MCF 10A (cell line): ENCODE measurements around the gene PKP2. TPM values are rescaled to one million over a fixed set of nuclear protein-coding genes. Genes with fewer than 3 reads are reported as not detected.

Experiments used
- BruUV-seq: library from RNA; stranded (reverse); fragments of 400-500 nt; replicated peaks from 2 replicates; lab custom pipeline; 2021; lab: Mats Ljungman, UMichigan
- CTCF ChIA-PET: fragments of 300-600 bp; sonication (Branson Sonifier 250); formaldehyde crosslinking; extraction: SDS; loops from one replicate; lab custom pipeline; 2021; ENCODE audit warnings: antibody characterized with exemption, inconsistent platforms; lab: Yijun Ruan, JAX
- POLR2A ChIA-PET: fragments of 300-600, 350-650 bp; sonication (Branson Sonifier 250); formaldehyde crosslinking; extraction: SDS; loops from one replicate; lab custom pipeline; 2020; ENCODE audit warnings: antibody characterized with exemption, inconsistent platforms; lab: Yijun Ruan, JAX
- DNase-seq: peaks from one replicate; pipeline ENCODE4 v3.0.0-alpha.2; 2018; ENCODE audit not compliant: unreplicated experiment
- H3K27ac Mint-ChIP-seq: one replicate; pipeline ENCODE4 v1.8.0; 2022; ENCODE audit warnings: mild to moderate bottlenecking, low read depth, mixed read lengths; ENCODE audit not compliant: unreplicated experiment
- H3K27me3 Mint-ChIP-seq: one replicate; pipeline ENCODE4 v1.8.0; 2022; ENCODE audit warnings: mixed read lengths; ENCODE audit not compliant: insufficient read depth, unreplicated experiment
- H3K36me3 Mint-ChIP-seq: one replicate; pipeline ENCODE4 v1.8.0; 2022; ENCODE audit warnings: mild to moderate bottlenecking, moderate library complexity, mixed read lengths; ENCODE audit not compliant: insufficient read depth, unreplicated experiment
- H3K4me1 Mint-ChIP-seq: one replicate; pipeline ENCODE4 v1.8.0; 2022; ENCODE audit warnings: mixed read lengths; ENCODE audit not compliant: insufficient read depth, unreplicated experiment
- H3K4me3 Mint-ChIP-seq: one replicate; pipeline ENCODE4 v1.8.0; 2022; ENCODE audit warnings: mild to moderate bottlenecking, moderate library complexity, mixed read lengths; ENCODE audit not compliant: unreplicated experiment
- H3K9me3 Mint-ChIP-seq: one replicate; pipeline ENCODE4 v1.8.0; 2022; ENCODE audit warnings: mixed read lengths; ENCODE audit not compliant: unreplicated experiment
- intact Hi-C: fragments of 100-400 bp; cut with micrococcal nuclease; formaldehyde crosslinking; loops from 2 replicates; pipeline ENCODE4 v1.14.1; 2022
- total RNA-seq: library from RNA; stranded (reverse); gene quantifications from 2 replicates; pipeline ENCODE4 v1.2.3, GENCODE V29; 2022
- TF ChIP-seq, protein P1 (sequence below): fragments of 200-600 bp; IDR thresholded peaks from one replicate; pipeline ENCODE4 v1.8.0; 2022; ENCODE audit warnings: antibody characterized with exemption, mild to moderate bottlenecking; ENCODE audit not compliant: unreplicated experiment

The PKP2 gene
- total RNA-seq, 1 experiment from 2014 or later = 88.0 TPM

DNA sequence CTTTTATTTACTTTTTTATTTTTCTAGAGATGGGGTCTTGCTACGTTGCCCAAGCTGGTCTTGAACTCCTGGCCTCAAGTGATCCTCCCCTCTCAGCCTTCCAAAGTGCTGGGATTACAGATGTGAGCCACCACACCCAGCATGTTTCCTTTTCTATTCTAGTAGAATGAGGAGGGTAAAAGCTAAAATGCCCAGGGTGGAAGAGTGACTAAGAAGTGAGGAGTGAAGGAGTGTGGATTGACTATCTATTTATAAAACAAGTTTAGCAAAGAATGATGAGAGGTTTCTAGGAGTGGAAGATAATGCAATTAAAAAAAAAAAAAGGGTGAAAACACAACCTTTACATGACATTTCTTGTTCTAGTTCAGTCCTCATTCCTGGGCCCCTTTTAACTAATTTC, 29.8 kb upstream of the PKP2 start:
- TF ChIP-seq, protein P1, sequence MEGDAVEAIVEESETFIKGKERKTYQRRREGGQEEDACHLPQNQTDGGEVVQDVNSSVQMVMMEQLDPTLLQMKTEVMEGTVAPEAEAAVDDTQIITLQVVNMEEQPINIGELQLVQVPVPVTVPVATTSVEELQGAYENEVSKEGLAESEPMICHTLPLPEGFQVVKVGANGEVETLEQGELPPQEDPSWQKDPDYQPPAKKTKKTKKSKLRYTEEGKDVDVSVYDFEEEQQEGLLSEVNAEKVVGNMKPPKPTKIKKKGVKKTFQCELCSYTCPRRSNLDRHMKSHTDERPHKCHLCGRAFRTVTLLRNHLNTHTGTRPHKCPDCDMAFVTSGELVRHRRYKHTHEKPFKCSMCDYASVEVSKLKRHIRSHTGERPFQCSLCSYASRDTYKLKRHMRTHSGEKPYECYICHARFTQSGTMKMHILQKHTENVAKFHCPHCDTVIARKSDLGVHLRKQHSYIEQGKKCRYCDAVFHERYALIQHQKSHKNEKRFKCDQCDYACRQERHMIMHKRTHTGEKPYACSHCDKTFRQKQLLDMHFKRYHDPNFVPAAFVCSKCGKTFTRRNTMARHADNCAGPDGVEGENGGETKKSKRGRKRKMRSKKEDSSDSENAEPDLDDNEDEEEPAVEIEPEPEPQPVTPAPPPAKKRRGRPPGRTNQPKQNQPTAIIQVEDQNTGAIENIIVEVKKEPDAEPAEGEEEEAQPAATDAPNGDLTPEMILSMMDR = no peak
- Mint-ChIP-seq H3K4me3 (no peak overlapping the region), H3K27ac (no peak overlapping the region), H3K36me3 (no peaks in the 10 kb centered on the region), H3K4me1 (peaks cover 17% of the 10 kb centered on the region), H3K27me3 (no peaks in the 10 kb centered on the region), H3K9me3 (no peaks in the 10 kb centered on the region)
- no TSS peak for BruUV-seq
- intact Hi-C loops = no loop called here
- no peak for DNase-seq
- POLR2A ChIA-PET = no interaction called here
- CTCF ChIA-PET = no interaction called here

DNA sequence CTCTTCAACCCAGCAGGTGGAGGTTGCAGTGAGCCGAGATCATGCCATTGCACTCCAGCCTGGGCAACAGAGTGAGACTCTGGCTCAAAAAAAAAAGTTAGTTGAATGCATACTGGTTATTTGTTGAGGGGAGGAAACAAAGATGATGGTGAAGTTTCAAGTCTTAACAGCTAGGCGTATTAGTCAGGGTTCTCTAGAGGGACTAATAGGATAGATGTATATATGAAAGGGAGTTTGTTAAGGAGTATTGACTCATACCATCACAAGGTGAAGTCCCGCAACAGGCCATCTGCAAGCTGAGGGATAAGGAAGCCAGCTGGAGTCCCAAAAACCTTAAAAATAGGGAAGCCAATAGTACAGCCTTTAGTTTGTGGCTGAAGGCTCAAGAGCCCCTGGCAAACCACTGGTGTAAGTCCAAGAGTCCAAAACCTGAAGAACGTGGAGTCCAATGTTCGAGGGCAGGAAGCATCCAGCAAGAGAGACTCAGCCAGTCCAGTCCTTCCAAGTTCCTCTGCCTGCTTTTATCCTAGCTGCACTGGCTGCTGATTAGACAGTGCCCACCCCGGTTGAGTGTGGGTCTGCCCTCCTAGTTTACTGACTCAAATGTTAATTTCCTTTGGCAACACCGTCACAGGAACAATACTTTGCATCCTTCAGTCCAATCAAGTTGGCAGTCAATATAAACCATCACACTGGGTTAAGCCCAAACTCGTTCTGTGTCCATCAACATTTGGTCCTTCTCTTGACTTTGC, 26.1 kb upstream of the PKP2 start:
- no peak for DNase-seq
- H3K36me3 Mint-ChIP-seq = no peaks in the 10 kb centered on the region
- H3K9me3 Mint-ChIP-seq = no peaks in the 10 kb centered on the region
- CTCF ChIA-PET = interaction anchor here (0.6 to 1.3 kb wide), 4 partner anchors 164 to 1410 kb away, joined by 4 to 6 read pairs (median 4); partner anchors contain the start of gene YARS2
- intact Hi-C loops = no loop called here
- no TSS peak for BruUV-seq
- peaks cover 44% of the 10 kb centered on the region for H3K4me1 Mint-ChIP-seq
- TF ChIP-seq, protein P1 = no peak
- H3K27ac Mint-ChIP-seq = peak overlapping the region; percentile 99
- no peaks in the 10 kb centered on the region for H3K27me3 Mint-ChIP-seq
- POLR2A ChIA-PET = interaction anchor here (1.2 to 6.8 kb wide), 4 partner anchors 27 to 167 kb away, joined by 4 to 135 read pairs (median 16); partner anchors contain the start of genes PKP2 and YARS2
- no peak overlapping the region for H3K4me3 Mint-ChIP-seq

DNA sequence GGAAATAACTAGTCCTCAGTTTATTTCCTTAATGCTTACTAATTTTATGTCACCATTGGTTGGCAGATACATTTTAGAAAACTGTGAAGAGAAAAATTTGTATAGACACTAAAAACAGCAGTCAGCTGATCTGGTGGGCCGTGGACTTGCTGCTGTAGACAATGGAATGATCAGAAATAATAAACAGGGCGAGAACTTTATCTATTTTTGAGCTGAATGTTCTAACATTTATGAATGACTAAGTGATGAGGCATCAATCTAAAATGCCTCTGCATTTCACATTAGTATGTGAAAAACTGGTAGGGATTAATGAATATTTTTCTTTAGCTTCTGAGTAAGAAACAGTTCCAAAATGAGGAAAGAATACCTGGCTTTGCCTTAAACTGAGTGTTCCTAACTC, 24.8 kb upstream of the PKP2 start:
- peak overlapping the region; percentile 99 for H3K27ac Mint-ChIP-seq
- intact Hi-C loops = no loop called here
- POLR2A ChIA-PET = interaction anchor here (0.8 to 6.8 kb wide), 5 partner anchors 15 to 166 kb away, joined by 3 to 135 read pairs (median 27); partner anchors contain the start of genes PKP2 and YARS2
- no TSS peak for BruUV-seq
- H3K4me1 Mint-ChIP-seq = peaks cover 49% of the 10 kb centered on the region
- CTCF ChIA-PET = interaction anchor here (0.9 to 6.8 kb wide), 4 partner anchors 9 to 165 kb away, joined by 3 to 60 read pairs (median 4); partner anchors contain the start of gene YARS2
- H3K9me3 Mint-ChIP-seq = no peaks in the 10 kb centered on the region
- peak; percentile 29 for DNase-seq
- TF ChIP-seq, protein P1 = no peak
- peak overlapping the region; percentile 4 for H3K4me3 Mint-ChIP-seq
- H3K36me3 Mint-ChIP-seq = no peaks in the 10 kb centered on the region
- no peaks in the 10 kb centered on the region for H3K27me3 Mint-ChIP-seq

DNA sequence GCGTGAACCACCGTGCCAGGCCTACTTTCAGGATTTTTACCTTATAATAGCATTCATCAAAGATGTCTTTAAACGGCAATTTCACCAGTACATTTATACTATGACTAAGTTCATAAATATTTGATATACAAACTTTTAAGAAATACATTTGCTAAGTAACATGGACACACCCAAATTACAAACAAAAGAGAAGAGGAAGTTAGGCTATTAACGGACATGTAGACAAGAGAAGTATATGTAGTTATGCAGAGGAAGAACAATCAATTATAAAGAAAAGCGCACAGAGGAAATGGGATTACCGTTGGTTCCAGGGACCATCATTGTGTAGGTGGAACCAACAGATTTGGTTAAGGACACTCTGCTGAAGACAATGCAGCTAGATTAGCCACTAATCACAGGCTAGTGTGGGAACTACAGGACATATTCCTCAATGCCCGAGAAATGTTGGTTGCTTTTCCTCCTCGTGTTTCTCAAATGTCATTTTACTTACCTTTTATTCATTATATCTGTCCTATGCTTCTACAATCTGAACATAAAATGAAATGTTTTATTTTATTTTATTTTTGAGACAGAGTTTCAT, 24.0 kb upstream of the PKP2 start:
- no peaks in the 10 kb centered on the region for H3K27me3 Mint-ChIP-seq
- peak overlapping the region; percentile 99 for H3K27ac Mint-ChIP-seq
- peak; percentile 55 for DNase-seq
- BruUV-seq = TSS peak; percentile 42
- H3K9me3 Mint-ChIP-seq = no peaks in the 10 kb centered on the region
- intact Hi-C loops = no loop called here
- TF ChIP-seq, protein P1 = no peak
- H3K4me1 Mint-ChIP-seq = peaks cover 54% of the 10 kb centered on the region
- no peaks in the 10 kb centered on the region for H3K36me3 Mint-ChIP-seq
- peak overlapping the region; percentile 60 for H3K4me3 Mint-ChIP-seq
- ChIA-PET POLR2A (interaction anchor here (0.8 to 6.8 kb wide), 5 partner anchors 14 to 165 kb away, joined by 3 to 135 read pairs (median 27); partner anchors contain the start of genes PKP2 and YARS2), CTCF (interaction anchor here (0.7 to 6.8 kb wide), 6 partner anchors 10 to 164 kb away, joined by 3 to 60 read pairs (median 4); partner anchors contain the start of genes PKP2 and YARS2)
